IPS DF 4.7 (cell line): Measurements from ENCODE around the gene CCL14.

Experiments
- DNase-seq: peaks from one replicate; pipeline ENCODE4 v3.0.0-alpha.2; 2013; ENCODE audit warnings: low spot score; ENCODE audit errors: extremely low read depth

Gene CCL14

GRCh38 chr17:35991075-35991474 is 4.5 kb upstream of the CCL14 start:
- DNase-seq = no peak

GRCh38 chr17:35988164-35988563 is 1.6 kb upstream of the CCL14 start:
- no peak for DNase-seq

- DNase-seq = no peak
Observed at GRCh38 chr17:35984140-35984539, 2.4 kb downstream of the CCL14 start.

GRCh38 chr17:35982409-35983191 is 3.9 kb downstream of the CCL14 start:
- no peak for DNase-seq

- no peak for DNase-seq
Observed at GRCh38 chr17:35981908-35982330, 4.6 kb downstream of the CCL14 start.

- DNase-seq = no peak
Observed at GRCh38 chr17:35981246-35981645, 5.3 kb downstream of the CCL14 start, which contains the start of gene CCL16. Gene CCL16, minus strand, starts transcription at chr17:35981497. Its CDS starts 77 bp downstream, at chr17:35981420.

- DNase-seq = no peak
Observed at GRCh38 chr17:35978346-35978745, 8.2 kb downstream of the CCL14 start.

GRCh38 chr17:35977509-35977908 is 9.0 kb downstream of the CCL14 start:
- no peak for DNase-seq

- no peak for DNase-seq
Observed at GRCh38 chr17:35973333-35974260, 12.9 kb downstream of the CCL14 start.

- DNase-seq = no peak
Observed at GRCh38 chr17:35972945-35973332, 13.6 kb downstream of the CCL14 start.

- no peak for DNase-seq
Observed at GRCh38 chr17:35972535-35972934, 14.0 kb downstream of the CCL14 start.

- DNase-seq = no peak
Observed at GRCh38 chr17:35972066-35972465, 14.5 kb downstream of the CCL14 start.

- DNase-seq = peak; percentile 56
Observed at GRCh38 chr17:35969558-35970380, 16.8 kb downstream of the CCL14 start.

GRCh38 chr17:35968520-35969054 is 17.9 kb downstream of the CCL14 start:
- no peak for DNase-seq

- DNase-seq = no peak
Observed at GRCh38 chr17:35965272-35965671, 21.3 kb downstream of the CCL14 start.

GRCh38 chr17:35963663-35964062 is 22.9 kb downstream of the CCL14 start:
- DNase-seq = no peak

GRCh38 chr17:35953720-35954119 is 32.8 kb downstream of the CCL14 start:
- no peak for DNase-seq

GRCh38 chr17:35949401-35949800 is 37.1 kb downstream of the CCL14 start:
- no peak for DNase-seq

- DNase-seq = no peak
Observed at GRCh38 chr17:35948092-35948491, 38.4 kb downstream of the CCL14 start.

GRCh38 chr17:35947156-35947585 is 39.4 kb downstream of the CCL14 start:
- DNase-seq = peak; percentile 44

GRCh38 chr17:35944151-35944550 is 42.4 kb downstream of the CCL14 start:
- DNase-seq = no peak
